Measurements from ENCODE around the gene SMG9. TPM values are rescaled to one million over a fixed set of nuclear protein-coding genes. Genes with fewer than 3 reads are reported as not detected.

The SMG9 gene
- total and polyA plus RNA-seq, 2 of the 4 experiments (the other 2 are of a cell fraction): 4.8 to 24.3 TPM

DNA sequence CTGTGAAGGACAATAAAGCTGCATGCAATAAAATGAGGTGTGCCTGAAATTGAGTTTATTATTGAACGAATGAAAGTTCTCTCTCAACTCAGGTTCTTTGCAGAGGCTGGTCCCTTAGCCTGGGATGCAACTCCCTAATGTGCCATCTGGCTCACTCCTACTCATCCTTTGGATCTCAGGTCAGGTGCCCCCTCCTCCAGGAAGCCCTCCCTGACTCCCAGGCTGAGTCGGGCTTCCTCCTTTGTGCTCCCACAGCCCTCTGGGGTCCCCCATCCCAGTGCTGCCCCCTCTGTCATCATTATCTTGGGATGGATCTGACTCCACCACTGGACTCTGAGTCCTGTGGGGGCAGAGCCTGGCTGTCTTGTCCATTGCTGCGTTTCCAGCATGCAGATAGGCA, 41.6 kb downstream of the SMG9 start:
- CTCF ChIA-PET: no interaction called here
- no peak for DNase-seq
- no TSS peak for BruUV-seq (replicated peaks)

More for the DNA sequence above, 41.6 kb downstream of the SMG9 start:
- H3K36me3 ChIP-seq (ENCODE audit: control insufficient read depth, insufficient read depth, low read length): no peaks in the 10 kb centered on the region
- H3K9me3 ChIP-seq (ENCODE audit: control insufficient read depth, insufficient read depth, low read length): peaks cover 9% of the 10 kb centered on the region
- no peak overlapping the region for H2BK120ac ChIP-seq (ENCODE audit: low read depth, low read length)
- no peaks in the 10 kb centered on the region for H3K4me1 ChIP-seq (ENCODE audit: control insufficient read depth, insufficient read depth, low read length)
- no peak overlapping the region for H3K14ac ChIP-seq (replicated peaks; ENCODE audit: low read depth, low read length)
- ATAC-seq (ENCODE audit: low read depth): no peak
- no peak for TF ChIP-seq RFX5 (IDR thresholded peaks at IDR 0.05; ENCODE audit: low read depth, low read length)
- TF ChIP-seq, protein P1, sequence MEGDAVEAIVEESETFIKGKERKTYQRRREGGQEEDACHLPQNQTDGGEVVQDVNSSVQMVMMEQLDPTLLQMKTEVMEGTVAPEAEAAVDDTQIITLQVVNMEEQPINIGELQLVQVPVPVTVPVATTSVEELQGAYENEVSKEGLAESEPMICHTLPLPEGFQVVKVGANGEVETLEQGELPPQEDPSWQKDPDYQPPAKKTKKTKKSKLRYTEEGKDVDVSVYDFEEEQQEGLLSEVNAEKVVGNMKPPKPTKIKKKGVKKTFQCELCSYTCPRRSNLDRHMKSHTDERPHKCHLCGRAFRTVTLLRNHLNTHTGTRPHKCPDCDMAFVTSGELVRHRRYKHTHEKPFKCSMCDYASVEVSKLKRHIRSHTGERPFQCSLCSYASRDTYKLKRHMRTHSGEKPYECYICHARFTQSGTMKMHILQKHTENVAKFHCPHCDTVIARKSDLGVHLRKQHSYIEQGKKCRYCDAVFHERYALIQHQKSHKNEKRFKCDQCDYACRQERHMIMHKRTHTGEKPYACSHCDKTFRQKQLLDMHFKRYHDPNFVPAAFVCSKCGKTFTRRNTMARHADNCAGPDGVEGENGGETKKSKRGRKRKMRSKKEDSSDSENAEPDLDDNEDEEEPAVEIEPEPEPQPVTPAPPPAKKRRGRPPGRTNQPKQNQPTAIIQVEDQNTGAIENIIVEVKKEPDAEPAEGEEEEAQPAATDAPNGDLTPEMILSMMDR (conservative IDR thresholded peaks at IDR 0.05; ENCODE audit: low read depth, low read length): no peak
- TF ChIP-seq BHLHE40 (IDR thresholded peaks at IDR 0.05; ENCODE audit: low read depth, low read length): no peak
- no peak for TF ChIP-seq RCOR1 (IDR thresholded peaks at IDR 0.05; ENCODE audit: insufficient replicate concordance, low read length)
- TF ChIP-seq, protein P2, sequence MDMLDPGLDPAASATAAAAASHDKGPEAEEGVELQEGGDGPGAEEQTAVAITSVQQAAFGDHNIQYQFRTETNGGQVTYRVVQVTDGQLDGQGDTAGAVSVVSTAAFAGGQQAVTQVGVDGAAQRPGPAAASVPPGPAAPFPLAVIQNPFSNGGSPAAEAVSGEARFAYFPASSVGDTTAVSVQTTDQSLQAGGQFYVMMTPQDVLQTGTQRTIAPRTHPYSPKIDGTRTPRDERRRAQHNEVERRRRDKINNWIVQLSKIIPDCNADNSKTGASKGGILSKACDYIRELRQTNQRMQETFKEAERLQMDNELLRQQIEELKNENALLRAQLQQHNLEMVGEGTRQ (IDR thresholded peaks at IDR 0.05; ENCODE audit: low read depth, low read length): no peak
- TF ChIP-seq MAFK (IDR thresholded peaks at IDR 0.05; ENCODE audit: low read depth, low read length): no peak
- H3K23ac ChIP-seq (ENCODE audit: low read depth, low read length): no peak overlapping the region
- dilution Hi-C loops (cut with HindIII; ENCODE audit: low sequenced_read_pairs, unreplicated experiment) (no loop called here), intact Hi-C loops (cut with micrococcal nuclease) (no loop called here), in situ Hi-C loops (cut with MboI; ENCODE audit: low sequenced_read_pairs) (no loop called here)
- H3K56ac ChIP-seq (ENCODE audit: extremely low read depth, insufficient read depth, low read length): no peak overlapping the region
- no peak overlapping the region for H3K18ac ChIP-seq (ENCODE audit: low read depth, low read length)
- no peak overlapping the region for H2AK5ac ChIP-seq (ENCODE audit: low read depth, low read length)
- no peak overlapping the region for H3K27ac ChIP-seq (ENCODE audit: insufficient read depth, low read length)
- no peak overlapping the region for H2BK20ac ChIP-seq (ENCODE audit: low read depth, low read length)
- H4K20me1 ChIP-seq (ENCODE audit: insufficient read depth, low read length): no peaks in the 10 kb centered on the region
- H3K4ac ChIP-seq (ENCODE audit: low read depth, low read length): no peak overlapping the region
- H4K91ac ChIP-seq (ENCODE audit: insufficient read depth, low read depth, low read length): no peak overlapping the region
- H3K27me3 ChIP-seq (ENCODE audit: control insufficient read depth, insufficient read depth, low read length): no peaks in the 10 kb centered on the region; the same call in 1 of the 2 replicates
- H3K9me1 ChIP-seq (ENCODE audit: insufficient read depth, low read length): no peaks in the 10 kb centered on the region
- no peak overlapping the region for H3K4me3 ChIP-seq (ENCODE audit: insufficient read depth, low read depth, low read length)
- no peak overlapping the region for H4K8ac ChIP-seq (ENCODE audit: low read depth in 2 of 2, low read length in 2 of 2)
- no peak overlapping the region for H4K5ac ChIP-seq (ENCODE audit: low read depth, low read length)
- POLR2A ChIA-PET (ENCODE audit: unreplicated experiment): no interaction called here
- 17% methylated on average over 2 of the region's 3 CpGs; no CpG with 5 or more reads in 1 of the 2 experiments for WGBS, 2 experiments (ENCODE audit: extremely low coverage in 2 of 2, insufficient read length in 1 of 2)
- peak overlapping the region; percentile 43 for H2AFZ ChIP-seq (replicated peaks; ENCODE audit: low read length, poor library complexity)
- no peak overlapping the region for H2AK9ac ChIP-seq (replicated peaks; ENCODE audit: low read depth, low read length, poor library complexity)
- no peak overlapping the region for H2BK15ac ChIP-seq (ENCODE audit: low read depth, low read length)
- H3K9ac ChIP-seq (ENCODE audit: low read depth, low read length): no peak overlapping the region
- H2BK5ac ChIP-seq (ENCODE audit: low read depth, low read length, poor library complexity, severe bottlenecking): no peak overlapping the region
- no peak overlapping the region for H3K4me2 ChIP-seq (ENCODE audit: low read depth, low read length)
- H3K79me1 ChIP-seq (ENCODE audit: low read depth in 1 of 2, low read length in 2 of 2): no peaks in the 10 kb centered on the region
